Uterus (tissue), 2 donors: ENCODE measurements around the gene MEF2A.

Experiments
- POLR2A ChIP-seq, 2 donors: fragments of 450-650 bp; IDR thresholded peaks; one replicate each; pipeline ENCODE4 v1.6.1; 2016; ENCODE audit warnings: antibody characterized with exemption in 2 of 2, mild to moderate bottlenecking in 1 of 2, moderate library complexity in 1 of 2
- TF ChIP-seq, protein P1 (sequence below), 4 experiments: fragments of 200-600 bp in 2 of 4; fragments of 450-650 bp in 2 of 4; sonication (generic) in 2 of 4; IDR thresholded peaks; one replicate each; pipeline ENCODE4 v1.5.1; 2016 to 2019; ENCODE audit warnings: antibody characterized with exemption in 4 of 4, mild to moderate bottlenecking in 2 of 4, moderate library complexity in 1 of 4

DNA sequence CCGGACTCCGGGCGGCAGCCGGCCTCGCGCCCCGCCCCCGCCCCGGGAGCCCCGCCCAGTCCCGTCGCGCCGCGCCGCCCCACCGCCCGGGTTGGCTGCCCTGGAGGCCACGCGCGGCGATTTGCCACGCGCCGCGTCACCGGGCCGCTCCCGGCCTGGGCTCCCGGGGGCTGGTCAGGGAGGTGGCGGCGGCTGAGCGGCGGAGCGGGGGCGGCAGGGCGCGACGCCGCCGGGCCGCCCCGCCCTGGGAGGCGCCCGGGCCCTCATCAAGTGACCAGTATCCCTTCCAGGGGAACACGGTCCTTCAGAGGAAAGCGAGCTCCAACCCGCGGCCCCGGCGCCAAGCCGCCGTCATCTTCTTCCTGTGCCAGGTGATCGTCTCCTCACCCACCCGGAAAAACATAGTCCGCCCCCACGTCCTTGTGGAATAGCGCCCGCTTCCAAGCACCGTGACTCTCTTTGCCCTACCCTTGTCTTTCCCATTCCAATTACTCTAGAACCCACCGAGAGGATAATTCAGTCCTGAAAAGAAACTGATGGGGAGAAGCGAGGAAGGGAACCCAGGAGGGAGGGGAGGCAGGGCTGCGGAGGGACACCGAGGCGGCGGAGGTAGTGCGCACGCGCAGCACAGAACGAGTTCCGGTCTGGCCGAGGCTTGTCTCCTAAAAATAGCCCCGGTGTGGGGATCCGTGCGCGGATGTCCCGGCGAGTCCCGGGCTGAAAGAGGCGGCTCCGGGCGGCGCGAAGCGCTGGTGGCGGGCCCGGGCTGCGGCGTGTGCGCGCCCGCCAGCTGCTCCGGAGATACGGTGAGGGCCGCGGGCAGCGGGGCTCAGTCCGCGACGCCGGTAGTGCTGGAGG, at the start of gene MEF2A:
- TF ChIP-seq, protein P1, sequence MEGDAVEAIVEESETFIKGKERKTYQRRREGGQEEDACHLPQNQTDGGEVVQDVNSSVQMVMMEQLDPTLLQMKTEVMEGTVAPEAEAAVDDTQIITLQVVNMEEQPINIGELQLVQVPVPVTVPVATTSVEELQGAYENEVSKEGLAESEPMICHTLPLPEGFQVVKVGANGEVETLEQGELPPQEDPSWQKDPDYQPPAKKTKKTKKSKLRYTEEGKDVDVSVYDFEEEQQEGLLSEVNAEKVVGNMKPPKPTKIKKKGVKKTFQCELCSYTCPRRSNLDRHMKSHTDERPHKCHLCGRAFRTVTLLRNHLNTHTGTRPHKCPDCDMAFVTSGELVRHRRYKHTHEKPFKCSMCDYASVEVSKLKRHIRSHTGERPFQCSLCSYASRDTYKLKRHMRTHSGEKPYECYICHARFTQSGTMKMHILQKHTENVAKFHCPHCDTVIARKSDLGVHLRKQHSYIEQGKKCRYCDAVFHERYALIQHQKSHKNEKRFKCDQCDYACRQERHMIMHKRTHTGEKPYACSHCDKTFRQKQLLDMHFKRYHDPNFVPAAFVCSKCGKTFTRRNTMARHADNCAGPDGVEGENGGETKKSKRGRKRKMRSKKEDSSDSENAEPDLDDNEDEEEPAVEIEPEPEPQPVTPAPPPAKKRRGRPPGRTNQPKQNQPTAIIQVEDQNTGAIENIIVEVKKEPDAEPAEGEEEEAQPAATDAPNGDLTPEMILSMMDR (IDR thresholded peaks at IDR 0.05), result peak in 1 of 4 experiments; percentile 21
- peak; percentile 64 to 94 for TF ChIP-seq POLR2A (IDR thresholded peaks at IDR 0.05)
